ENCODE results near the gene SLIT3.

SLIT3 gene

GRCh38 chr5:169173372-169173771 is 127.6 kb downstream of the SLIT3 start:
- no peak overlapping the region for H3K4me3 ChIP-seq (ENCODE audit: low read length)
- H4K20me1 ChIP-seq (ENCODE audit: insufficient read depth, low read length) = no peaks in the 10 kb centered on the region
- no peak overlapping the region for H3K9ac ChIP-seq (ENCODE audit: low read length)
- H3K36me3 ChIP-seq (replicated peaks; ENCODE audit: low read depth, low read length) = no peaks in the 10 kb centered on the region
- no peak overlapping the region for H2AFZ ChIP-seq (ENCODE audit: low read depth, low read length)
- no peaks in the 10 kb centered on the region for H3K9me3 ChIP-seq (ENCODE audit: insufficient read depth, low read length)
- TF ChIP-seq EZH2phosphoT487 (IDR thresholded peaks at IDR 0.05; ENCODE audit: low read depth) (no peak), CTCF (IDR thresholded peaks at IDR 0.05; ENCODE audit: low read depth, low read length) (no peak)
- no peaks in the 10 kb centered on the region for H3K79me2 ChIP-seq (ENCODE audit: low read length)
- no peak overlapping the region for H3K27ac ChIP-seq (ENCODE audit: low read length)
- H3K27me3 ChIP-seq (ENCODE audit: low read depth, low read length) = peaks cover 42% of the 10 kb centered on the region
- H3K4me1 ChIP-seq (ENCODE audit: low read length) = no peaks in the 10 kb centered on the region
- no peak overlapping the region for H3K4me2 ChIP-seq (ENCODE audit: low read length)

DNA sequence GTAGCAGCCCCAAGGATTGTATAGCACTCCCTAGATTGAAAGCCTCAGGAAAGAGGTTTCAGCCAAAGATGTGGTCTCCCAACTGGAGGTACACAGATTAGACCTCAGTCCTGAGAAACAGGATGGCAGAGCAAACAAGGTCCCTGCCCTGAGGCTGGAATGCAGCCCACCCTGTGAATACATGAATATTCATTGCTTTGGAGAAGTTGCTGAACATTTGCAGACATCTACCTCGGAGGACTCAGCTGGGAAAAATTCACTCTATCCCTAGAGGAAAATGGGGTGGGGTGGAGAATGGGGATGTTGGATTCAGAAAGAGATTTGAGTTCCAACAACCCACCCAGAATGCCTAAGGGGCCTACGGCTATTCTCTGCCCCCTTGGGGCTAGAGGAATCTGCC is 129.4 kb downstream of the SLIT3 start:
- H3K27ac ChIP-seq (ENCODE audit: low read length) = no peak overlapping the region
- no peak overlapping the region for H3K9ac ChIP-seq (ENCODE audit: low read length)
- no peak overlapping the region for H3K4me3 ChIP-seq (ENCODE audit: low read length)
- H3K4me1 ChIP-seq (ENCODE audit: low read length) = no peaks in the 10 kb centered on the region
- H2AFZ ChIP-seq (ENCODE audit: low read depth, low read length) = no peak overlapping the region
- H3K9me3 ChIP-seq (ENCODE audit: insufficient read depth, low read length) = no peaks in the 10 kb centered on the region
- H3K79me2 ChIP-seq (ENCODE audit: low read length) = no peaks in the 10 kb centered on the region
- H4K20me1 ChIP-seq (ENCODE audit: insufficient read depth, low read length) = no peaks in the 10 kb centered on the region
- H3K27me3 ChIP-seq (ENCODE audit: low read depth, low read length) = peaks cover 42% of the 10 kb centered on the region
- H3K4me2 ChIP-seq (ENCODE audit: low read length) = no peak overlapping the region
- H3K36me3 ChIP-seq (replicated peaks; ENCODE audit: low read depth, low read length) = no peaks in the 10 kb centered on the region
- TF ChIP-seq EZH2phosphoT487 (IDR thresholded peaks at IDR 0.05; ENCODE audit: low read depth) (no peak), CTCF (IDR thresholded peaks at IDR 0.05; ENCODE audit: low read depth, low read length) (no peak)

DNA sequence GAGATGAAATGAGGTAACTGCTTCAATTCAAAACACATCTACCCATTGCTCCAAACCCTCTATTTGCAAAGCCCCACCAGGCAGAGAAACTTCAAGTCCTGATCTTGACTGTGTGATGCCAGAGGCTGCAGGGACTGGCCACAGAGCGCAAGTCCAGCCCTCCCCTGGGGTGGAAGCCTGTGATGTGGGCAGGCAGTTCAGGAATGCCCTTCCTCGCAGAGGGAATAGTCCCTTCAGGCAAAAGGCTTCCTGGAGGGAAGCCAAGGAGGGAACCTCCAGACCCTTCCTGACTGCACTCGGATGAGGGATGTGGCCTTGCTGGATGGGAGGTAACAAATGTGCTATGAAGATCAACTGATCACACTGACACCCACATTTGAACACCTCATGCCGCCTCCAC is 131.2 kb downstream of the SLIT3 start:
- TF ChIP-seq CTCF (IDR thresholded peaks at IDR 0.05; ENCODE audit: low read depth, low read length) = no peak
- TF ChIP-seq EZH2phosphoT487 (IDR thresholded peaks at IDR 0.05; ENCODE audit: low read depth) = no peak
- H4K20me1 ChIP-seq (ENCODE audit: insufficient read depth, low read length) = no peaks in the 10 kb centered on the region

DNA sequence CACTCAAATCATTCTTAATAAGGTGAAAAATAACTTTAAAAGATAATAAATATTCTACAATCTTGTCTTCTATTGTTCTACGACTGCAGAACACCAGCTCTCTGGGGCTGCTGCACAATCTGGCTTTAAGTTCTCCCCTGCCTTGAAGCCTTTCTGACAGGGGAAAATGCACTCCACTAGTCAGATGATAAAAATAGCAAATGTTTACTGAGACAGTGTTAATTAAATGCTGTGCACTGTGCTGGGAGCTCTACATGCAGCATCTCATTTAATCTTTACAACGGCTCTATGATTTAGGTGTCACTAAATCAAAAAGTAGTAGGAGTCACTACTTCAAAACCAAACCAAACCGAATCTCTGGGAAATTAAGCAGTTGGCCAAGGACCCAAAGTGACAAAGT is 132.7 kb downstream of the SLIT3 start:
- no peak overlapping the region for H2AFZ ChIP-seq (ENCODE audit: low read depth, low read length)
- no peaks in the 10 kb centered on the region for H3K79me2 ChIP-seq (ENCODE audit: low read length)
- TF ChIP-seq EZH2phosphoT487 (IDR thresholded peaks at IDR 0.05; ENCODE audit: low read depth) (no peak), CTCF (IDR thresholded peaks at IDR 0.05; ENCODE audit: low read depth, low read length) (no peak)
- H3K27me3 ChIP-seq (ENCODE audit: low read depth, low read length) = peaks cover 44% of the 10 kb centered on the region
- no peaks in the 10 kb centered on the region for H4K20me1 ChIP-seq (ENCODE audit: insufficient read depth, low read length)
- H3K4me1 ChIP-seq (ENCODE audit: low read length) = peaks cover 9% of the 10 kb centered on the region
- H3K4me2 ChIP-seq (ENCODE audit: low read length) = no peak overlapping the region
- no peak overlapping the region for H3K4me3 ChIP-seq (ENCODE audit: low read length)
- H3K27ac ChIP-seq (ENCODE audit: low read length) = no peak overlapping the region
- H3K9ac ChIP-seq (ENCODE audit: low read length) = no peak overlapping the region
- no peaks in the 10 kb centered on the region for H3K9me3 ChIP-seq (ENCODE audit: insufficient read depth, low read length)
- no peaks in the 10 kb centered on the region for H3K36me3 ChIP-seq (replicated peaks; ENCODE audit: low read depth, low read length)

More for the DNA sequence above, 131.2 kb downstream of the SLIT3 start:
- Histone ChIP-seq H3K4me3 (ENCODE audit: low read length) (no peak overlapping the region), H3K9me3 (ENCODE audit: insufficient read depth, low read length) (no peaks in the 10 kb centered on the region), H3K79me2 (ENCODE audit: low read length) (no peaks in the 10 kb centered on the region), H3K27me3 (ENCODE audit: low read depth, low read length) (peaks cover 42% of the 10 kb centered on the region), H3K36me3 (replicated peaks; ENCODE audit: low read depth, low read length) (no peaks in the 10 kb centered on the region), H3K4me1 (ENCODE audit: low read length) (peaks cover 6% of the 10 kb centered on the region; the same call in 1 of the 2 replicates), H3K4me2 (ENCODE audit: low read length) (no peak overlapping the region), H2AFZ (ENCODE audit: low read depth, low read length) (no peak overlapping the region), H3K9ac (ENCODE audit: low read length) (no peak overlapping the region), H3K27ac (ENCODE audit: low read length) (no peak overlapping the region)
